HEK293 (cell line): Measurements from ENCODE around the gene PHRF1.

Experiments
- CTCF ChIP-seq: fragments of 450-650 bp; formaldehyde crosslinking; IDR thresholded peaks from 2 replicates; pipeline ENCODE4 v1.5.1; 2016; ENCODE audit warnings: missing biosample characterization, missing genetic modification characterization
- REST ChIP-seq: fragments of 450-650 bp; formaldehyde crosslinking; IDR thresholded peaks from 2 replicates; pipeline ENCODE4 v1.5.1; 2016; ENCODE audit warnings: missing biosample characterization, missing genetic modification characterization
- ZBTB44 ChIP-seq: fragments of 450-650 bp; IDR thresholded peaks from 2 replicates; pipeline ENCODE4 v1.5.1; 2018; ENCODE audit warnings: missing biosample characterization, mild to moderate bottlenecking, missing genetic modification characterization
- ZNF146 ChIP-seq: fragments of 450-650 bp; formaldehyde crosslinking; IDR thresholded peaks from 2 replicates; pipeline ENCODE4 v1.5.1; 2016; ENCODE audit warnings: missing biosample characterization, missing genetic modification characterization
- ZNF221 ChIP-seq: fragments of 450-650 bp; formaldehyde crosslinking; IDR thresholded peaks from 2 replicates; pipeline ENCODE4 v1.5.1; 2017; ENCODE audit warnings: missing biosample characterization, missing genetic modification characterization, borderline replicate concordance
- ZNF248 ChIP-seq: fragments of 450-650 bp; formaldehyde crosslinking; IDR thresholded peaks from 2 replicates; pipeline ENCODE4 v1.5.1; 2017; ENCODE audit warnings: missing biosample characterization, missing genetic modification characterization
- ZNF350 ChIP-seq: fragments of 450-650 bp; formaldehyde crosslinking; IDR thresholded peaks from 2 replicates; pipeline ENCODE4 v1.5.0; 2017; ENCODE audit warnings: missing biosample characterization, mild to moderate bottlenecking, missing genetic modification characterization

GRCh38 chr11:587978-588380 is 11.7 kb downstream of the PHRF1 start:
- TF ChIP-seq ZNF248 (tag by site-specific recombination) (no peak), REST (no peak), ZNF350 (tag by site-specific recombination) (no peak), ZNF221 (tag by site-specific recombination) (no peak), ZBTB44 (tag by site-specific recombination) (no peak), CTCF (tag by site-specific recombination) (no peak), ZNF146 (tag by site-specific recombination) (no peak)
